Left ventricle myocardium inferior (tissue), 1 donor: Measurements from ENCODE around the gene GPR107. TPM values are rescaled to one million over a fixed set of nuclear protein-coding genes. Genes with fewer than 3 reads are reported as not detected.
"Not testable (repeated sequence)": the region's sequence is repeated elsewhere in the genome, so short reads cannot be mapped to it uniquely, and the experiment has no call there.

Source experiments
- DNase-seq: peaks from one replicate; pipeline ENCODE4 v3.0.0-alpha.2; 2020
- H3K27ac ChIP-seq: fragments of 200-600 bp; replicated peaks from 2 replicates; pipeline ENCODE4 v1.8.0; 2021
- H3K27me3 ChIP-seq: fragments of 200-600 bp; 2 replicates; pipeline ENCODE4 v1.8.0; 2021; ENCODE audit warnings: low read depth
- H3K36me3 ChIP-seq: fragments of 200-600 bp; 2 replicates; pipeline ENCODE4 v1.8.0; 2021
- H3K4me1 ChIP-seq: fragments of 200-600 bp; 2 replicates; pipeline ENCODE4 v1.8.0; 2021
- H3K4me3 ChIP-seq: fragments of 200-600 bp; 2 replicates; pipeline ENCODE4 v1.8.0; 2021; ENCODE audit warnings: mild to moderate bottlenecking, moderate library complexity
- H3K9me3 ChIP-seq: fragments of 200-600 bp; replicated peaks from 2 replicates; pipeline ENCODE4 v1.8.0; 2021
- intact Hi-C: fragments of 100-400 bp; cut with micrococcal nuclease; formaldehyde crosslinking; loops from one replicate; pipeline ENCODE4 v1.11.0; 2022
- total RNA-seq: library from RNA; stranded (reverse); fragmentation: NEBNext Ultra II Directional; extraction: Animal tissue kit (Norgen Biotek cat#: 25700); gene quantifications from one replicate; pipeline ENCODE4 v1.2.1, GENCODE V29; 2021
- TF ChIP-seq, protein P1 (sequence below): fragments of 200-600 bp; IDR thresholded peaks from 2 replicates; pipeline ENCODE4 v1.8.0; 2021; ENCODE audit warnings: antibody characterized with exemption, mild to moderate bottlenecking, borderline replicate concordance
- donor health status: DM: no; HTN: yes; CAD: no; lungs with severe emphysema.

Gene GPR107
- total RNA-seq, 1 donor from 2014 or later: 23.3 TPM

DNA sequence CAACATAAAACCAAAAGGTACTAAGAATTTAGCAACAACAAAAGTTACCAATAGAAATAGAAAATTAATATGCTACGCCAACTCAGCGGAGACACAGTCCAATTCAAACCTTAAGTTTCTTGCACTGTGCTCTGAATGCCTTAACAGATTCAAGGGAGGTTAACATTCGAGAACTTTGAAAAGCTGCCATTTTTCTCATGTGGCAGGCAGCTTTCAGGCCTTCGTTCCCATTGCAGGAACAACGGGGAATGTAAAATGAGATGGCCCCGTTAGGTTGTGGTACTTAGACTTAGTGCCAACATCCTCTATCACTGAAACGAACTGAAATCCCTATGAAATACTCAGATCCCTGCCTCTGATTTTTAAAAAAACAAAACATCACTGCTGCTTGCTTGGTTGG, 33.1 kb upstream of the GPR107 start:
- Histone ChIP-seq H3K36me3 (peaks cover 5% of the 10 kb centered on the region), H3K9me3 (peaks cover 4% of the 10 kb centered on the region), H3K27ac (no peak overlapping the region), H3K27me3 (no peaks in the 10 kb centered on the region), H3K4me3 (no peak overlapping the region), H3K4me1 (peaks cover 48% of the 10 kb centered on the region)
- TF ChIP-seq, protein P1, sequence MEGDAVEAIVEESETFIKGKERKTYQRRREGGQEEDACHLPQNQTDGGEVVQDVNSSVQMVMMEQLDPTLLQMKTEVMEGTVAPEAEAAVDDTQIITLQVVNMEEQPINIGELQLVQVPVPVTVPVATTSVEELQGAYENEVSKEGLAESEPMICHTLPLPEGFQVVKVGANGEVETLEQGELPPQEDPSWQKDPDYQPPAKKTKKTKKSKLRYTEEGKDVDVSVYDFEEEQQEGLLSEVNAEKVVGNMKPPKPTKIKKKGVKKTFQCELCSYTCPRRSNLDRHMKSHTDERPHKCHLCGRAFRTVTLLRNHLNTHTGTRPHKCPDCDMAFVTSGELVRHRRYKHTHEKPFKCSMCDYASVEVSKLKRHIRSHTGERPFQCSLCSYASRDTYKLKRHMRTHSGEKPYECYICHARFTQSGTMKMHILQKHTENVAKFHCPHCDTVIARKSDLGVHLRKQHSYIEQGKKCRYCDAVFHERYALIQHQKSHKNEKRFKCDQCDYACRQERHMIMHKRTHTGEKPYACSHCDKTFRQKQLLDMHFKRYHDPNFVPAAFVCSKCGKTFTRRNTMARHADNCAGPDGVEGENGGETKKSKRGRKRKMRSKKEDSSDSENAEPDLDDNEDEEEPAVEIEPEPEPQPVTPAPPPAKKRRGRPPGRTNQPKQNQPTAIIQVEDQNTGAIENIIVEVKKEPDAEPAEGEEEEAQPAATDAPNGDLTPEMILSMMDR: no peak
- no peak for DNase-seq
- intact Hi-C loops: no loop called here

DNA sequence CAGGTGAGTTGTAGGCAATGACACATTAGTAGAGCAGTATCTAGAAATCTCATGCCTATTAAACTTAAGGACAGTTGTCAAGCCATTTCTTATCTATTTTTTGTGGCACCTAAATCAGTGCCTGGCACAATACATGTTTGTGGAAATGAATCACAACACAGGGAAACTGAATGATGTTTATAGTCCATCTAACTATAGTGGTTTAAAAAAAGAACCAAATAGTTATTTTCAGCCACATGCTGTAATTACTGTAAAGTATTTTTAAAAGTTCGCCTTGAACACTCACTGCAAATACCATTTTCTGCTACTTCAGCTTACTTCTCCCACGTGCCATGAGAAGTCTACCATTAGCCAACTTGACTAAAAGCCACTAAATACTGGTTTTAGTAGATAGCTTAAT, 32.6 kb upstream of the GPR107 start:
- H3K4me1 ChIP-seq: peaks cover 49% of the 10 kb centered on the region
- TF ChIP-seq, protein P1: no peak
- DNase-seq: no peak
- H3K27me3 ChIP-seq: no peaks in the 10 kb centered on the region
- H3K9me3 ChIP-seq: peaks cover 3% of the 10 kb centered on the region
- no peak overlapping the region for H3K4me3 ChIP-seq
- H3K27ac ChIP-seq: no peak overlapping the region
- H3K36me3 ChIP-seq: peaks cover 2% of the 10 kb centered on the region
- intact Hi-C loops: no loop called here

DNA sequence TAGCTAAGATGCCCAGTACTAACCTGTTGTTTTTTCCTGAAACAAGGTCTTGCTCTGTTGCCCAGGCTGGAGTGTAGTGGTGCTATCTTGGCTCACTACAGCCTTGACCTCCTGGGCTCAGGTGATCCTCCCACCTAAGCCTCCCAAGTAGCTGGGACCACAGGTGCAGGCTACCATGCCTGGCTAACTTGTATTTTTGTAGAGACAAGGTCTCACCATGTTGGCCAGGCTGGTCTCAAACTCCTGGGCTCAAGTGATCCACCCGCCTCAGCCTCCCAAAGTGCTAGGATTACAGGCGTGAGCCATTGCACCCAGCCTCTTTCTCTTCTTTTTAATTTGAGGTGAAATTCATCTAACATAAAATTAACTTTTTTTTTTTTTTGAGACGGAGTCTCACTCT, 31.9 kb upstream of the GPR107 start:
- DNase-seq, H3K4me3 ChIP-seq, H3K36me3 ChIP-seq, H3K27ac ChIP-seq, intact Hi-C loops, H3K9me3 ChIP-seq, H3K27me3 ChIP-seq: not testable (repeated sequence)
- H3K4me1 ChIP-seq: peaks cover 51% of the 10 kb centered on the region

DNA sequence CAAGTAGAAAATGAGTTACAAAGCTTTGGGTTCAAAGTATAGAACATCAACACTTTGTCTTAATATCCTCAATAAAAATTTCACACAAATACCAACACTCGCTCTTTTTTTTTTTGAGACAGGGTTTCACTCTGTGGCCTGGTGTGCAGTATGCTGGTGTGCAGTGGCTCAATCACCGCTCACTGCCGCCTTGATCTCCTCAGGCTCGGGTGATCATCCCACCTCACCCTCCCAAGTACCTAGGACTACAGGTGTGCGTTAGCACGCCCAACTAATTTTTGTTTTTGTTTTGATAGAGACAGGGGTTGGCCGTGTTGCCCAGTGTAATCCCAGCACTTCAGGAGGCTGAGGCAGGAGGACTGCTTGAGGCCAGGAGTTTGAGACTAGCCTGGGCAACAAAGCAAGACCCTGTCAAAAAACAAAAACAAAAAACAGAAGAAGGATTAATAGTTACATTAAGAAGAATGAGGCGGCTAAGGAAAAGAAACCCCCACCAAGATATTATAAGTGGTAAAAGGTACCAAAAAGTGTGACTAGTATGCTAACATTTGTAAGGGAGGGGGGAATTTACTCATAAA, 31.1 kb upstream of the GPR107 start:
- peaks cover 47% of the 10 kb centered on the region for H3K4me1 ChIP-seq
- H3K4me3 ChIP-seq: no peak overlapping the region
- TF ChIP-seq, protein P1: no peak
- H3K9me3 ChIP-seq: peaks cover 4% of the 10 kb centered on the region
- intact Hi-C loops: no loop called here
- H3K27me3 ChIP-seq: no peaks in the 10 kb centered on the region
- no peak overlapping the region for H3K27ac ChIP-seq
- H3K36me3 ChIP-seq: no peaks in the 10 kb centered on the region
- DNase-seq: no peak

DNA sequence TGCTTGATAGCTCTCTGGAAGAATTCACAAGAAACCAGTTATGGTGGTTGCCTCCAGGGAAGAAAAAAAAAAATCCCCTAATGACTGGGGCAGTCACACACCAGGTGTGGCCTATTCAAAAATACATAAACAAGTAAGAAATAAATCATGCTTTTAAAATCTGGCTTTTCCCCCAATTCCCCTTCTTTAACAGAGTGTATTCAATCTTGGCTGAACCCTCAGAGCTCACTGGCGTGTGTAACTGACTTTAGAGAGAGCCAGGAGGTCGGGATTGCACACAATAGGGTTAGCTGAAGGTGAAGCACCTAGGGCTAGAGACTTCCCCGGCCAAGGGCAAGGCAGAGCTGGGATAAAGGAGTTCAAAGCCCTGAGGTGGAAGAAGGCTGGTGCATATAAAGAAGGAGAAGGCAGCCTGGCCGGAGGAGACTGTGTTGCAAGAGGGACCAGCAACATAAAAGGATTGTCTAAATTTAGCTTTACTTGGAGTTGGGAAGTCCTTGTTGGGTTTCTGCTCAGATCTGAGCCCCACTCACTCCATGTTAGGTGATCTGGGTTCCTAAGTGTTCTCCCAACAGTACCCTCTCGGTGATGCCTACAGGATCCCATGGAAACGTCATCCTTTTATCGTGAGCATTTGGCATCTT, 30.4 kb upstream of the GPR107 start:
- Histone ChIP-seq H3K27ac (no peak overlapping the region), H3K4me3 (no peak overlapping the region), H3K4me1 (peaks cover 47% of the 10 kb centered on the region), H3K9me3 (peaks cover 7% of the 10 kb centered on the region), H3K27me3 (no peaks in the 10 kb centered on the region), H3K36me3 (no peaks in the 10 kb centered on the region)
- intact Hi-C loops: no loop called here
- TF ChIP-seq, protein P1: no peak
- DNase-seq: no peak

DNA sequence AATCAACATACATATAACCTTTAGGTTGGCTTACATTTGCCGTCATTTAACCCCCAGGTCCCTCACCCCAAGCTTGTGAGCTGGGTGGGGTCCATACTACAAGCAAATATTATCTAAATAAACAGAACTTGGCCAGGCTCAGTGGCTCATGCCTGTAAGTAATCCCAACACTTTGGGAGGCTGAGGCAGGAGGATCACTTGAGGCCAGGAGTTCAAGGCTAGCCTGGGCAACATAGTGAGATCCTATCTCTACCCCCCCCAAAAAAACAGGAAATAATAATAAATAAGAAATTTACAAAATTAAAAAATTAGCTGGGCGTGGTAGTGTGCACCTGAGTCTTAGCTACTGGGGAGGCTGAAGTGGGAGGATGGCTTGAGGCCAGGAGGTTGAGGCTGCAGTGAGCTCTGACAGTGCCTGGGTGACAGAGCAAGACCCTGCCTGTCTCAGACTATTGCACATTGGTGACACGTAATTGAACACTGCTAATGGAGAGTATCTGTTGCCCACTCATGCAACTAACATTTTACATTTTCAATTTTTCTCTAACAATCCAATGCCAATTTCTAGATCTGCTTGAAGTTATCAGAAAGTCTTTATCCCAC, 29.6 kb upstream of the GPR107 start:
- TF ChIP-seq, protein P1: no peak

More for the DNA sequence above, 29.6 kb upstream of the GPR107 start:
- intact Hi-C loops: no loop called here
- no peaks in the 10 kb centered on the region for H3K27me3 ChIP-seq
- H3K36me3 ChIP-seq: no peaks in the 10 kb centered on the region
- no peak for DNase-seq
- H3K9me3 ChIP-seq: peaks cover 7% of the 10 kb centered on the region
- H3K4me1 ChIP-seq: peaks cover 55% of the 10 kb centered on the region
- no peak overlapping the region for H3K27ac ChIP-seq
- no peak overlapping the region for H3K4me3 ChIP-seq
